HEK293 (cell line): ENCODE results near the gene BCL7A.

Source experiments
- EGR2 ChIP-seq: fragments of 450-650 bp; formaldehyde crosslinking; IDR thresholded peaks from 2 replicates; pipeline ENCODE4 v1.5.1; 2016; ENCODE audit warnings: low read depth, missing biosample characterization, missing genetic modification characterization
- GLI4 ChIP-seq: fragments of 450-650 bp; formaldehyde crosslinking; IDR thresholded peaks from 2 replicates; pipeline ENCODE4 v1.5.1; 2016; ENCODE audit warnings: missing biosample characterization, missing genetic modification characterization
- GLIS1 ChIP-seq: fragments of 450-650 bp; formaldehyde crosslinking; IDR thresholded peaks from 2 replicates; pipeline ENCODE4 v1.5.1; 2016; ENCODE audit warnings: missing biosample characterization, missing genetic modification characterization
- GLIS2 ChIP-seq: fragments of 450-650 bp; formaldehyde crosslinking; IDR thresholded peaks from 2 replicates; pipeline ENCODE4 v1.5.1; 2016; ENCODE audit warnings: missing biosample characterization, missing genetic modification characterization
- PATZ1 ChIP-seq: fragments of 450-650 bp; formaldehyde crosslinking; IDR thresholded peaks from 2 replicates; pipeline ENCODE4 v1.5.1; 2016; ENCODE audit warnings: missing biosample characterization, missing genetic modification characterization
- PRDM1 ChIP-seq: fragments of 450-650 bp; formaldehyde crosslinking; IDR thresholded peaks from 2 replicates; pipeline ENCODE4; 2016; ENCODE audit warnings: missing biosample characterization, missing genetic modification characterization
- SCRT2 ChIP-seq: fragments of 450-650 bp; formaldehyde crosslinking; IDR thresholded peaks from 2 replicates; pipeline ENCODE4 v1.5.1; 2016; ENCODE audit warnings: missing biosample characterization, missing genetic modification characterization
- WT1 ChIP-seq: fragments of 450-650 bp; formaldehyde crosslinking; IDR thresholded peaks from 2 replicates; pipeline ENCODE4 v1.5.1; 2016; ENCODE audit warnings: missing biosample characterization, missing genetic modification characterization
- ZBTB1 ChIP-seq: fragments of 450-650 bp; formaldehyde crosslinking; IDR thresholded peaks from 2 replicates; pipeline ENCODE4 v1.5.1; 2016; ENCODE audit warnings: missing biosample characterization, missing genetic modification characterization
- ZBTB44 ChIP-seq: fragments of 450-650 bp; IDR thresholded peaks from 2 replicates; pipeline ENCODE4 v1.5.1; 2018; ENCODE audit warnings: missing biosample characterization, mild to moderate bottlenecking, missing genetic modification characterization
- ZBTB8A ChIP-seq: fragments of 450-650 bp; formaldehyde crosslinking; IDR thresholded peaks from 2 replicates; pipeline ENCODE4 v1.5.1; 2016; ENCODE audit warnings: missing biosample characterization, missing genetic modification characterization
- ZNF138 ChIP-seq: fragments of 450-650 bp; formaldehyde crosslinking; IDR thresholded peaks from 2 replicates; pipeline ENCODE4 v1.5.1; 2016; ENCODE audit warnings: missing biosample characterization, missing genetic modification characterization, borderline replicate concordance
- ZNF146 ChIP-seq: fragments of 450-650 bp; formaldehyde crosslinking; IDR thresholded peaks from 2 replicates; pipeline ENCODE4 v1.5.1; 2016; ENCODE audit warnings: missing biosample characterization, missing genetic modification characterization
- ZNF169 ChIP-seq: fragments of 450-650 bp; formaldehyde crosslinking; IDR thresholded peaks from 2 replicates; pipeline ENCODE4 v1.5.1; 2016; ENCODE audit warnings: missing biosample characterization, missing genetic modification characterization
- ZNF18 ChIP-seq: fragments of 450-650 bp; formaldehyde crosslinking; IDR thresholded peaks from 2 replicates; pipeline ENCODE4 v1.5.1; 2016; ENCODE audit warnings: missing biosample characterization, missing genetic modification characterization
- ZNF423 ChIP-seq: fragments of 450-650 bp; formaldehyde crosslinking; IDR thresholded peaks from 2 replicates; pipeline ENCODE4 v1.5.1; 2016; ENCODE audit warnings: missing biosample characterization, missing genetic modification characterization
- ZNF501 ChIP-seq: fragments of 450-650 bp; formaldehyde crosslinking; IDR thresholded peaks from 2 replicates; pipeline ENCODE4 v1.5.1; 2016; ENCODE audit warnings: missing biosample characterization, missing genetic modification characterization
- ZNF510 ChIP-seq: fragments of 450-650 bp; formaldehyde crosslinking; IDR thresholded peaks from 2 replicates; pipeline ENCODE4 v1.5.1; 2018; ENCODE audit warnings: mild to moderate bottlenecking, missing genetic modification characterization, missing biosample characterization; ENCODE audit not compliant: insufficient replicate concordance
- ZNF518A ChIP-seq: fragments of 450-650 bp; formaldehyde crosslinking; conservative IDR thresholded peaks from 2 replicates; pipeline ENCODE4 v1.5.1; 2016; ENCODE audit warnings: low read depth, missing biosample characterization, missing genetic modification characterization
- ZNF555 ChIP-seq: fragments of 450-650 bp; formaldehyde crosslinking; conservative IDR thresholded peaks from 2 replicates; pipeline ENCODE4 v1.5.1; 2017; ENCODE audit warnings: missing biosample characterization, mild to moderate bottlenecking, missing genetic modification characterization, inconsistent platforms
- ZNF843 ChIP-seq: fragments of 450-650 bp; formaldehyde crosslinking; IDR thresholded peaks from 2 replicates; pipeline ENCODE4 v1.5.1; 2016; ENCODE audit warnings: missing biosample characterization, missing genetic modification characterization
- ZSCAN30 ChIP-seq: fragments of 450-650 bp; IDR thresholded peaks from 2 replicates; pipeline ENCODE4 v1.5.1; 2018; ENCODE audit warnings: missing biosample characterization, mild to moderate bottlenecking, missing genetic modification characterization, moderate library complexity
- ZXDB ChIP-seq: fragments of 450-650 bp; formaldehyde crosslinking; IDR thresholded peaks from 2 replicates; pipeline ENCODE4 v1.5.1; 2016; ENCODE audit warnings: missing biosample characterization, missing genetic modification characterization
- TF ChIP-seq, protein P1 (sequence below): fragments of 450-650 bp; formaldehyde crosslinking; IDR thresholded peaks from 2 replicates; pipeline ENCODE4 v1.5.1; 2017; ENCODE audit warnings: missing biosample characterization, missing genetic modification characterization

BCL7A gene

DNA sequence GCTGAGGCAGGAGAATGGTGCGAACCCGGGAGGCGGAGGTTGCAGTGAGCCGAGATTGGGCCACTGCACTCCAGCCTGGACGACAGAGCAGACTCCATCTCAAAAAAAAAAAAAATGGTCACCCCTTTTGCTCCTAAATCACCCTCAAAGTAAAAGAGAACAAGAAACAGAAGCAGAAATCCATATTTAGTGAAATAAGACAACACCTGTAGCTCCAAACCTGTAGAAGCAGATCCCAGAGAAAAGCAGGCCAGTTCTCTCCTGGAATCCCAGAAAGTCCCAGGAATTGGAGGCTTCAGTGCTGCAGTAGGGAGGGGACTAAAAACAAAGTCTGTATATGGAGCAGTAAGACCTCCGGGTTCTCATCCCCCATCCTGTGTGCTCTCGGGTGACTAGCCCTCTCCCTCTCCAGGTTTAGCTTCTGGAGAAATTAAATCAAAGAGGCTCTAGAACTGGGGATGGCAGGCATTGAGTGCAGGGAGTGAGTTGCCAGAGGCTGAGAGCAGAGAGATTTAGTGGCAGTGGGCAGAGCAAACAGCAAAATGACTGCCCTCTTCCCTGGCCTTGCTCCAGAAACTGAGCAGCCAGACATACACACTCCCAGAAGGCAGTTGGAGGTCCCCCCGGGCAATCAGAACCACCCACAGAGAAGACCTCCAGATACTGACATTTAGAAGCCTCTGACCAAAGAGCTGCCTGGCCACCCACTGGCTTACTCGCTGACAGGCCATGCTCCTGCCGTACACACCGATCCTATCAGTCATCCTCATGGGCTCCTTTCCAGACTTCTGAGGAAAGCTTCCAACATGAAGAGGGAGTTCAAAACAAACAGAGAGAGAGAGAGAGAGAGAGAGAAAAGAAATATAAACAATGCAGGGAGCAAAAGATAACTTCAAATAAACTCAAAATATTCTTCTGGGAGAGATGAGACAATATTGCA, 50.6 kb downstream of the BCL7A start (continued):
- TF ChIP-seq SCRT2 (tag by site-specific recombination) (peak; percentile 94), ZBTB1 (no peak), WT1 (tag by site-specific recombination) (peak; percentile 29), ZNF18 (tag by site-specific recombination) (peak; percentile 90), ZNF138 (tag by site-specific recombination) (no peak), GLIS1 (tag by site-specific recombination) (peak; percentile 95), ZBTB8A (tag by site-specific recombination) (peak; percentile 37; the same call in 1 of the 2 replicates), ZNF518A (tag by site-specific recombination) (0 out of 2 replicates have a peak, but pooled peaks have one; percentile 23), ZNF146 (tag by site-specific recombination) (no peak), ZNF510 (tag by site-specific recombination) (no peak), ZXDB (tag by site-specific recombination) (peak; percentile 59; the same call in 1 of the 2 replicates), EGR2 (tag by site-specific recombination) (peak; percentile 83), ZNF555 (tag by site-specific recombination) (no peak), ZBTB44 (tag by site-specific recombination) (0 out of 2 replicates have a peak, but pooled peaks have one; percentile 27), GLIS2 (peak; percentile 27; the same call in 1 of the 2 replicates), ZNF501 (no peak), PRDM1 (peak; percentile 65; the same call in 1 of the 2 replicates), ZSCAN30 (tag by site-specific recombination) (peak; percentile 53; the same call in 1 of the 2 replicates), PATZ1 (peak; percentile 62), ZNF169 (tag by site-specific recombination) (no peak), ZNF843 (peak; percentile 78), GLI4 (tag by site-specific recombination) (no peak), ZNF423 (peak; percentile 36; the same call in 1 of the 2 replicates)
- TF ChIP-seq, protein P1, sequence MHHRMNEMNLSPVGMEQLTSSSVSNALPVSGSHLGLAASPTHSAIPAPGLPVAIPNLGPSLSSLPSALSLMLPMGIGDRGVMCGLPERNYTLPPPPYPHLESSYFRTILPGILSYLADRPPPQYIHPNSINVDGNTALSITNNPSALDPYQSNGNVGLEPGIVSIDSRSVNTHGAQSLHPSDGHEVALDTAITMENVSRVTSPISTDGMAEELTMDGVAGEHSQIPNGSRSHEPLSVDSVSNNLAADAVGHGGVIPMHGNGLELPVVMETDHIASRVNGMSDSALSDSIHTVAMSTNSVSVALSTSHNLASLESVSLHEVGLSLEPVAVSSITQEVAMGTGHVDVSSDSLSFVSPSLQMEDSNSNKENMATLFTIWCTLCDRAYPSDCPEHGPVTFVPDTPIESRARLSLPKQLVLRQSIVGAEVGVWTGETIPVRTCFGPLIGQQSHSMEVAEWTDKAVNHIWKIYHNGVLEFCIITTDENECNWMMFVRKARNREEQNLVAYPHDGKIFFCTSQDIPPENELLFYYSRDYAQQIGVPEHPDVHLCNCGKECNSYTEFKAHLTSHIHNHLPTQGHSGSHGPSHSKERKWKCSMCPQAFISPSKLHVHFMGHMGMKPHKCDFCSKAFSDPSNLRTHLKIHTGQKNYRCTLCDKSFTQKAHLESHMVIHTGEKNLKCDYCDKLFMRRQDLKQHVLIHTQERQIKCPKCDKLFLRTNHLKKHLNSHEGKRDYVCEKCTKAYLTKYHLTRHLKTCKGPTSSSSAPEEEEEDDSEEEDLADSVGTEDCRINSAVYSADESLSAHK (tag by site-specific recombination): peak; percentile 45
